Measurements from ENCODE around the gene TRIM2. TPM values are rescaled to one million over a fixed set of nuclear protein-coding genes. Genes with fewer than 3 reads are reported as not detected.

Gene TRIM2
- total and polyA plus RNA-seq, 7 experiments from 2014 or later, result 0.12 to 3.9 (median 2.1) TPM

DNA sequence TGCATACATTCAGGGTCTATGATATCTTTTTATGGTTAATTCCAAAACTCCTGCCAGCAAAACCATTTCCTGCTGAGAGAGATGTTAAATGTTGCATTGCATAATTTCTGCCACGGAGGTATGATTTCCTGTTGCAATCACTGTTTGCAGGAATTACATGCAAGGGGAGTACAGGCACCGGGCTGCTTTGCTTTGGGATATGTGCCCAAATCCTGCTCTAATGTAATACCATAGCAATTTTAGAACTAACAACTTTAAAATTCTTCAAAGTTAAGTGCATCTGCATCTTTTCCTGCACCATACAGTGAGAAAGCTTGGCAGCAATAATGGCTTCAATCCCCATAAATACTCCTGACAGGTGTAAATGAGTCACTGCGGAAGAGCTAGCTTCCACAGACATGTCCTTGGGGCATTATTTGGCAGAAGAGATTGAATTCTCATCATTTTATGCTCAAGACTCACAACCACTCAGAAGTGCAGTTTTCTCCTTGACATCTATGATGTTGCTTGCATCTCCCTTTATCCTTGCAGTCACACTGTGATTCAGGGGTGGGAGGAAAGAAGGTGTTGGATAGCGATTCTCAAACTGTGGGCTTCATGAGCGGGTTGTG, 29.6 kb downstream of the TRIM2 start:
- Mint-ChIP-seq H3K27me3 (peaks cover 0 to 12% (median 0%) of the 10 kb centered on the region in 5 donors), H3K36me3 (no peaks in the 10 kb centered on the region), H3K4me3 (peak overlapping the region in 1 of 10 donors; percentile 30), H3K9me3 (peaks cover 0 to 2% (median 0%) of the 10 kb centered on the region in 11 donors), H3K4me1 (peaks cover 15 to 31% (median 19%) of the 10 kb centered on the region in 7 donors), H3K27ac (peak overlapping the region in 2 of 9 donors; percentile 10 to 45)
- H3K4me3 ChIP-seq (ENCODE audit: low read length), result no peak overlapping the region
- DNase-seq (no peak), ATAC-seq (no peak)
- H3K9me3 ChIP-seq (ENCODE audit: control insufficient read depth in 2 of 3, low read length in 3 of 3), result no peaks in the 10 kb centered on the region
- ChIA-PET POLR2A (interaction anchor here (0.6 kb wide), 1 partner anchor 196 kb away, joined by 3 read pairs; no protein-coding TSS in a partner anchor), CTCF (no interaction called here)
- H3K36me3 ChIP-seq (ENCODE audit: control insufficient read depth in 2 of 3, insufficient read depth in 3 of 3, low read length in 3 of 3), result no peaks in the 10 kb centered on the region
- intact Hi-C loops (cut with micrococcal nuclease), result no loop called here
- peaks cover 0 to 9% of the 10 kb centered on the region in 2 donors for H3K4me1 ChIP-seq (ENCODE audit: control insufficient read depth in 2 of 2, insufficient read depth in 2 of 2, low read length in 2 of 2)
- H3K27ac ChIP-seq (ENCODE audit: low read depth, low read length), result no peak overlapping the region
- H3K27me3 ChIP-seq (ENCODE audit: control insufficient read depth in 2 of 2, insufficient read depth in 2 of 2, low read length in 2 of 2), result no peaks in the 10 kb centered on the region

DNA sequence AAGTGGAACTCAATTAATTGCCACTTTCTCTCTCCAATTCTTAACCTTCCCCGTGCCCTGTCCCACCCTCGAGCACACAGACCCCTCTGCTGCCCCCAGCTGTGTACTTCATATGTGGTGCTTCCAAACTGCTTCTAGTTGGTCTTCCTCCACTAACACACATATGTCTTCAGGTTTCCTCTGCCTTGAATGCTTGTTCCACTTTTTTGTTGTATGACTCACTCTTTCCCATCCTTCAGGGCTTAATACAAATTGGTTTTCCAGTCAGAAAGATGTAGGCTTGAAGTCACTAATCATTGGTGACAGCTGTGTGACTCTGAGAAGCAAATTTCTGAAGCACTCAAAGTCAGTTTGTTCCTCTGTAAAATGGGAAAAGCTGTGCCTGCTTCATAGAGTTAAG, 30.6 kb downstream of the TRIM2 start:
- CTCF ChIA-PET, result interaction anchor here (0.6 to 0.7 kb wide), 2 partner anchors 52 to 580 kb away, joined by 3 to 4 read pairs; no protein-coding TSS in a partner anchor
- no peak overlapping the region for H3K27ac Mint-ChIP-seq
- H3K36me3 ChIP-seq (ENCODE audit: control insufficient read depth in 2 of 3, insufficient read depth in 3 of 3, low read length in 3 of 3), result no peaks in the 10 kb centered on the region
- POLR2A ChIA-PET, result interaction anchor here (0.6 kb wide), 1 partner anchor 195 kb away, joined by 3 read pairs; no protein-coding TSS in a partner anchor
- H3K36me3 Mint-ChIP-seq, result peaks cover 0 to 6% (median 0%) of the 10 kb centered on the region in 5 donors
- H3K4me1 Mint-ChIP-seq, result peaks cover 15 to 35% (median 19%) of the 10 kb centered on the region in 7 donors
- intact Hi-C loops (cut with micrococcal nuclease), result no loop called here
- H3K9me3 ChIP-seq (ENCODE audit: control insufficient read depth in 2 of 3, low read length in 3 of 3), result no peaks in the 10 kb centered on the region
- H3K4me3 Mint-ChIP-seq, result no peak overlapping the region
- no peak overlapping the region for H3K27ac ChIP-seq (ENCODE audit: low read depth, low read length)
- no peaks in the 10 kb centered on the region for H3K27me3 ChIP-seq (ENCODE audit: control insufficient read depth in 2 of 2, insufficient read depth in 2 of 2, low read length in 2 of 2)
- peaks cover 0 to 9% of the 10 kb centered on the region in 2 donors for H3K4me1 ChIP-seq (ENCODE audit: control insufficient read depth in 2 of 2, insufficient read depth in 2 of 2, low read length in 2 of 2)
- DNase-seq (no peak), ATAC-seq (no peak)
- H3K4me3 ChIP-seq (ENCODE audit: low read length), result no peak overlapping the region
- peaks cover 0 to 2% (median 0%) of the 10 kb centered on the region in 11 donors for H3K9me3 Mint-ChIP-seq
- peaks cover 0 to 12% (median 0%) of the 10 kb centered on the region in 5 donors for H3K27me3 Mint-ChIP-seq

DNA sequence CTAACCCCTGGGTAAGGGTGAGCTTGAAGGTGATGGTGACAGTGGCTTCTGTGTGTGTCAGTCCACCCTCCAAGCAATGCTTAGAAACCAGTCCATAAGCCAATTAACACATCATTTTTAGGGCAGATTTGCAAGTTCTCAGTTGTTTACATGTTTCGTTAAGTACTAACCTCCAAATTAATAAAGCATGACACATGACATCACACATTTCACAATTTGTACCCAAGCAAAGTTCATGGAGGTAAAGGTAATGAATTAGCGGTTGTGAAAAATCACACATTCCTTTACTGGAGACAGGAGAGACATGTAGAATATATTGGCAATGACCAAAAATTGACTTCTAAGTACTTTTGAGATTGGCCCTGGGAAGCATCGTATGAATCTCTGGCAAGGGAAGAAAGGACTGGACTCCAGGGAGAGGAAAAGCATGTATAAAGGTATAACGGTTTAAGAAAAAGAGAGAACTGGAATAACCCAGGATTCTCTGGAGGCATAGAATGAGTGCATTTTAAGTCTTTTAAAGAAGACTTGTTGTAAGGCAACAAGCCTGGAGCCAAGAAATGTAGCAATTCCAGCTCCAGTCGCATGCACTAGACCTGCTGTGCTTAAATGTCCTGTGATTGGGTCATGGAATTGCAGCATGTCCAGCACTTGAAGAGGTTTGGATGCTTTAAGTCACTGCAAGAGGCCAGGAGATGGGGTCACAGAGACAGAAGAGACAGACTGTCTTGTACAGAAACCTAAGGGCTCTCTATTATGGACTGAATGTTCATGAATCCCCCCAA, 34.1 kb downstream of the TRIM2 start:
- peaks cover 0 to 8% (median 0%) of the 10 kb centered on the region in 5 donors for H3K27me3 Mint-ChIP-seq

DNA sequence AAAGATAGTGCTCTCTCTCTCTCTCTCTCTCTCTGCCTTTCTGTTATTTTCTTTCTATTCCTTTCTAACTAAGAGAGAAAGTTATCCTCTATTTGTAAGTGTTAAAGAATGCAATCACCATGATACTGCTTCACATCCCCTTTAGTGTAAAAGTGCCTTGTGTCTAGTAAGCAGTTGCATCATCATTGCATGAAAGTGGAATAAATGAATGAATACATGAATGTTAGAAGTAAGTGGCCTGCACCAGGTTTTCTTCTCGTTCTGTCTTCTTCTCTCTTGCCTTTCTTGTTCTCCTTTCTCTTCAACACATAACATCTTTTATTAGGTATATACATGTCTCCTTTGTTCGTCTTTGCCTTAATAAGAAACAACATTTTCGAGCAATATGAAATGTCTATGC, 35.2 kb downstream of the TRIM2 start:
- H3K4me1 ChIP-seq (ENCODE audit: control insufficient read depth in 2 of 2, insufficient read depth in 2 of 2, low read length in 2 of 2), result no peaks in the 10 kb centered on the region
- Mint-ChIP-seq H3K4me3 (no peak overlapping the region), H3K36me3 (peaks cover 0 to 6% (median 0%) of the 10 kb centered on the region in 5 donors), H3K4me1 (peaks cover 0 to 14% (median 3%) of the 10 kb centered on the region in 7 donors), H3K9me3 (peaks cover 0 to 3% (median 0%) of the 10 kb centered on the region in 11 donors), H3K27me3 (peaks cover 0 to 5% (median 0%) of the 10 kb centered on the region in 5 donors), H3K27ac (no peak overlapping the region)
- no peak for DNase-seq
- CTCF ChIA-PET, result no interaction called here
- POLR2A ChIA-PET, result no interaction called here
- no peaks in the 10 kb centered on the region for H3K27me3 ChIP-seq (ENCODE audit: control insufficient read depth in 2 of 2, insufficient read depth in 2 of 2, low read length in 2 of 2)
- no peaks in the 10 kb centered on the region for H3K9me3 ChIP-seq (ENCODE audit: control insufficient read depth in 2 of 3, low read length in 3 of 3)
- intact Hi-C loops (cut with micrococcal nuclease), result no loop called here
- H3K27ac ChIP-seq (ENCODE audit: low read depth, low read length), result no peak overlapping the region
- no peaks in the 10 kb centered on the region for H3K36me3 ChIP-seq (ENCODE audit: control insufficient read depth in 2 of 3, insufficient read depth in 3 of 3, low read length in 3 of 3)
- no peak for ATAC-seq
- H3K4me3 ChIP-seq (ENCODE audit: low read length), result no peak overlapping the region

More for the DNA sequence above, 34.1 kb downstream of the TRIM2 start:
- Mint-ChIP-seq H3K4me3 (no peak overlapping the region), H3K9me3 (peaks cover 0 to 2% (median 0%) of the 10 kb centered on the region in 11 donors), H3K27ac (no peak overlapping the region), H3K36me3 (peaks cover 0 to 6% (median 0%) of the 10 kb centered on the region in 5 donors), H3K4me1 (peaks cover 6 to 25% (median 12%) of the 10 kb centered on the region in 7 donors)
- H3K36me3 ChIP-seq (ENCODE audit: control insufficient read depth in 2 of 3, insufficient read depth in 3 of 3, low read length in 3 of 3), result no peaks in the 10 kb centered on the region
- ATAC-seq, result no peak
- no peak overlapping the region for H3K4me3 ChIP-seq (ENCODE audit: low read length)
- H3K4me1 ChIP-seq (ENCODE audit: control insufficient read depth in 2 of 2, insufficient read depth in 2 of 2, low read length in 2 of 2), result peaks cover 0 to 9% of the 10 kb centered on the region in 2 donors
- DNase-seq, result no peak
- POLR2A ChIA-PET, result no interaction called here
- H3K27me3 ChIP-seq (ENCODE audit: control insufficient read depth in 2 of 2, insufficient read depth in 2 of 2, low read length in 2 of 2), result no peaks in the 10 kb centered on the region
- intact Hi-C loops (cut with micrococcal nuclease), result no loop called here
- H3K27ac ChIP-seq (ENCODE audit: low read depth, low read length), result no peak overlapping the region
- CTCF ChIA-PET, result interaction anchor here (0.7 kb wide), 1 partner anchor 102 kb away, joined by 3 read pairs; no protein-coding TSS in a partner anchor
- no peaks in the 10 kb centered on the region for H3K9me3 ChIP-seq (ENCODE audit: control insufficient read depth in 2 of 3, low read length in 3 of 3)

DNA sequence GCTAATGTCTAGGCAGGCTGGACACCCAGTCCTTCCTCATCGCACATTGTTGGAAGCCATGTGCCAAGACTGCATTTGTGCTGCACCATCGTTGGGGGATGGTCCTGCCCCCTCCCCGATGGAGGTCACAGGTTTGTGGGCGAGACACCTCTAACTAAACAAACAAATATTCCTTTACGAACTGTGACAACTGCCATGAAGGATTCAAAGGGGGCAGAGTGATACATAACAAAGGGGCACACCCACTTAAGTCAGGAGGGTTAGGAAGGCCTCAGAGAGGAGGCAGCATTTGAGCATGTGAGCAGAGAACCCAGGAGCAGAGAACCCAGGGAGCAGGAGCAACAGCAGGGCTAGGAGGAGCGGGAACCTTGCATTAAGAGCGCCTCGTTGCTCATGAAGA, 37.1 kb downstream of the TRIM2 start:
- ATAC-seq, result no peak
- Mint-ChIP-seq H3K36me3 (peaks cover 0 to 6% (median 0%) of the 10 kb centered on the region in 5 donors), H3K4me3 (no peak overlapping the region), H3K27me3 (peaks cover 0 to 4% (median 0%) of the 10 kb centered on the region in 5 donors), H3K9me3 (peaks cover 0 to 3% (median 0%) of the 10 kb centered on the region in 11 donors), H3K27ac (peak overlapping the region in 1 of 9 donors; percentile 54), H3K4me1 (peaks cover 0 to 7% (median 1%) of the 10 kb centered on the region in 7 donors)
- intact Hi-C loops (cut with micrococcal nuclease), result loop anchor here (10.0 kb wide), 2 partner anchors 224 to 456 kb away; partner anchors contain the start of gene TMEM131L (in 1 of the 2)
- H3K4me3 ChIP-seq (ENCODE audit: low read length), result no peak overlapping the region
- H3K36me3 ChIP-seq (ENCODE audit: control insufficient read depth in 2 of 3, insufficient read depth in 3 of 3, low read length in 3 of 3), result no peaks in the 10 kb centered on the region
- DNase-seq, result no peak
- H3K9me3 ChIP-seq (ENCODE audit: control insufficient read depth in 2 of 3, low read length in 3 of 3), result no peaks in the 10 kb centered on the region
- H3K27ac ChIP-seq (ENCODE audit: low read depth, low read length), result no peak overlapping the region
- H3K4me1 ChIP-seq (ENCODE audit: control insufficient read depth in 2 of 2, insufficient read depth in 2 of 2, low read length in 2 of 2), result no peaks in the 10 kb centered on the region
- no peaks in the 10 kb centered on the region for H3K27me3 ChIP-seq (ENCODE audit: control insufficient read depth in 2 of 2, insufficient read depth in 2 of 2, low read length in 2 of 2)
- ChIA-PET CTCF (no interaction called here), POLR2A (no interaction called here)

DNA sequence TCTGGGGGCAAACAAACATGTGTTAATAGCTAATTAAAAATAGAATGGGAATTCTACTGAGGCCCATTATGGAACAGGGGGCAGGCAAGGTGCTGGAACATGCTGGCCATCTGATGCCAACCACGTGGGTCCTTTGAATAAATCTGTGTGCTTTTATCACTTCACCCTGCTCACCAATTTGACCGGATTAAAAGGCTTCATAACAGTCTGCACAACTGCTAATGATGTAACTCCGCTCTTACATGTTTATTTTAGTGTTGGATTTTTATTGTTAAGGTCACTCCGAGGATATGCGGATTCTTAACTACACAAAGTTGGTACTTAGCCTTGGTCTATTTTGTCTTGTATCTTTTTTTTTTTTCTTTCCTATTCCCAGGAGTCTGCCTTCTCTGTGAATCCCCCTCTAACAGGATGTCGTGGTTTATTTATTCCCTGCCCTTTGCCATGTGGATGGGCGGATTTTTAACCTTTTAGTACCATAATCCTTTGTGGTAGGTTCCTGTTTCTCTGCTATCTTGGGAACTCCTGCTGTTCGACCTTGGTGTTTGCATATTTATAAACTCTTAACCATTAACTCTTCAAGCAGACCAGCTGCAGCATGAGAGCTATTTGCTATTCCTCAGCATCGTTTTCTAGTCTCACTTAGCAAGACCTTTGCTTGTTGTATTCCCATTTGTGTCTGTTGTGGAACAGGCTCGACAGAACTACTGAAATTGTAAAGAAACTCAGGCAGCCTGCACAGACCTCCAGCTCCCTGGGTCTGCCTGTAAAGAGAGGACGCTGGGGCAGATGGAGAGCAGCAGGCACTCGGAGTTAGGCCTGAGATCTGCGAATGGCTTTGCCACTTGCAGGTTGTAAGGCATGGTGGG, 38.0 kb downstream of the TRIM2 start:
- DNase-seq (no peak), ATAC-seq (no peak)
- peaks cover 0 to 7% (median 2%) of the 10 kb centered on the region in 7 donors for H3K4me1 Mint-ChIP-seq
- no peak overlapping the region for H3K4me3 ChIP-seq (ENCODE audit: low read length)
- no peaks in the 10 kb centered on the region for H3K4me1 ChIP-seq (ENCODE audit: control insufficient read depth in 2 of 2, insufficient read depth in 2 of 2, low read length in 2 of 2)
- no peaks in the 10 kb centered on the region for H3K36me3 ChIP-seq (ENCODE audit: control insufficient read depth in 2 of 3, insufficient read depth in 3 of 3, low read length in 3 of 3)
- no peaks in the 10 kb centered on the region for H3K27me3 ChIP-seq (ENCODE audit: control insufficient read depth in 2 of 2, insufficient read depth in 2 of 2, low read length in 2 of 2)
- no peak overlapping the region for H3K27ac ChIP-seq (ENCODE audit: low read depth, low read length)
- no peaks in the 10 kb centered on the region for H3K9me3 ChIP-seq (ENCODE audit: control insufficient read depth in 2 of 3, low read length in 3 of 3)
- peaks cover 0 to 6% (median 0%) of the 10 kb centered on the region in 5 donors for H3K36me3 Mint-ChIP-seq
- H3K27me3 Mint-ChIP-seq, result peaks cover 0 to 4% (median 0%) of the 10 kb centered on the region in 5 donors
- peaks cover 0 to 3% (median 0%) of the 10 kb centered on the region in 11 donors for H3K9me3 Mint-ChIP-seq
- intact Hi-C loops (cut with micrococcal nuclease), result loop anchor here (10.0 kb wide), 2 partner anchors 223 to 457 kb away; partner anchors contain the start of gene TMEM131L (in 1 of the 2)
- ChIA-PET POLR2A (interaction anchor here (0.5 kb wide), 1 partner anchor 1604 kb away, joined by 3 read pairs; no protein-coding TSS in a partner anchor), CTCF (no interaction called here)
- no peak overlapping the region for H3K27ac Mint-ChIP-seq
- H3K4me3 Mint-ChIP-seq, result no peak overlapping the region
